ENCODE measurements around the gene SPATA13.

Gene SPATA13

DNA sequence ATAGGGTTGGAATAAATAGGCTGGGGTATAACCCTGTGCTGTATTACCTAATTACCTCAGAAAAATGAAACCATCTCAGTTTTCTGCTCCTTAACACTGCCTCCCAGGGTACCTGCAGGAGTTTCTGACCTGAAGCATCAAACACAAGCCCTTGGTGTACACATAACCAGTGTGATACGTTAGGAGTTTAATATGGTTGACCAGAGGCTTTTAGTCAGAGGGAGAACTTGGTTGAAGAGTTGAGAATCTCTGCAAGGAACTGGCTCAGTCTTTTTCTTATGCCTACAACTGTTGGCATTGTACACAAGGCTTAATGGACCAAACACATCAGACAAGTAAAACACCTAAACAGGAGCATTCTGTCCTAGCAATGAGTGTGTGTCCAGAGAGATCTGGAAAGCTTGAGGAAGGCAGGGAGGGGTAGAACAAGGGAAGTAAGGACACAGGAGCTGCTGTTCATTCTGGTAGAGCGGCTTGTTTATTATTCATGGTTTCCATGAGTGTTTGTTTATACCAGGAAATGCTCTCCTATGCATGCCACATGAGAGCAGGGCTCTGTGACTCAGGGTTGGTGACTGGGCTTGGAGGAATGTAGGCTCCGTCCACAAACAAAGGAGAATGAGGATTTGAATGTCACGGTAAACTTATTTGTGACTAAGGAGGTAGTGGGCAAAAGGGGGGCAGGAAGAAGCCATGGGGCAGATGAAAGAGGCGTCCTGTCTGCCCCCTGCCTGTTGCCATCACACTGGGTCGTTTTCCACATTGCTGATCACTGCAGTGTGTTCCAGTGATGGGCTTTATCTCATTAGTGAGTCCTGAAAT, 11.9 kb upstream of the SPATA13 start:
- 0 out of 2 replicates have a peak overlapping the region, but pooled peaks have one; percentile 27 for H3K9ac ChIP-seq (ENCODE audit: low read depth, low read length)
- H3K36me3 ChIP-seq (ENCODE audit: insufficient read depth, low read length) = no peaks in the 10 kb centered on the region
- H3K9me3 ChIP-seq (ENCODE audit: control insufficient read depth, insufficient read depth, low read length) = no peaks in the 10 kb centered on the region
- H3K4me1 ChIP-seq (ENCODE audit: insufficient read depth, low read length) = peaks cover 50% of the 10 kb centered on the region

DNA sequence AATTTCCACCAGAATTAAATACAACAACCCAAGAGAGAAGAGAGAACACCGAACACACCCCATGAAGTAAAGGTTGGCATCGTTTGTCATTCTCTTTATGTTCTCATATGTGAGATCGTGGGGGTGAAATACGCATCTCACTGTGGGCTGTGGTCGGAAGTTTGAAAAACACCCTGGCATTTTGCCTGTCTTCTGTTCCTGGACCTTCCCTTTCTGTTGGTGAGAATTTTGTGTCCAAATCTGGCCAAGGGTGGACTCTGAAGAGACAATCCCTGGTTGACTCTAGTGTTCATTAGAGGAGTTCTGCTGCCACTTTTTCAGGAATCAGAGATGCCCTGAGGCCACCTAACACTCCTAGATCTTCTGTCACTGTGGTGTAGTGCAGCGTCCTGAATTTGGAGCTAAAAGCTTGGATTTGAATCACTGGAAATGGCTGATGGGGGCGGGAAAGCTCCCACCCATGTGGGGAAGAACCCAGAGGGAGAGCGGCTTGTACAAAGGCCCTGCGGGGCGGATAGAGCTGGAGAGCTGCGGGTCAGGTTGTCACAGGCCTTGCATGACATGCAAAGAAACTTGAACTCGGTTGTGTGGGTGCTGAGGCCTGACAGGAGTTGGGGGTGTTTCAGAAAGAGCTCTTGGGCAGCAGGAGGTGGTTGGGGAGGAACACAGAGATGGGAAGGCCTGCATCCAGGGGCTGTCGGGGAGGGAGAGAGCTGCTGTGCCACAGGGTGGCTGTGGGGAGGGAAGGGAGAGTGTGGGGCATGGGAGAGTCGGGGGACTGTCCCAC, 11.1 kb upstream of the SPATA13 start:
- Histone ChIP-seq H3K4me1 (ENCODE audit: insufficient read depth, low read length) (peaks cover 50% of the 10 kb centered on the region), H3K9me3 (ENCODE audit: control insufficient read depth, insufficient read depth, low read length) (no peaks in the 10 kb centered on the region), H3K9ac (ENCODE audit: low read depth, low read length) (no peak overlapping the region)

DNA sequence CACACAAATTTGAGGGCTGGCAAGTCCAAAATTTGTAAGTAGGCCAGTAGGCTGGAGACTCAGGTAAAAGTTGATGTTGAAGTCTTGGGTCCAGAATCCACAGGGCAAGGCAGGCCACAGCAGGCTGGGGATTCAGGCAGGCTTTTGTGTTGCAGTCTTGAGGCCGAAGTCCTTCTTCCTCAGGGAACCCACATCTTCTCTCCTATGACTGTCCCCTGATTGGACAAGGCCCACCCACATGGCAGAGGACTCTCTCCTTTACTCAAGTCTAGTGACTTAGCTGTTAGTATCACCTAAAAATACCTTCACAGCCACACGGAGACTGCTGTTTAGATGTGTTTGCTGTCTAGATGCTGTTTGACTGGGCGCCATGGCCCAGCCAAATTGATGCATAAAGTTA, 9.9 kb upstream of the SPATA13 start:
- no peak overlapping the region for H3K9ac ChIP-seq (ENCODE audit: low read depth, low read length)
- H3K9me3 ChIP-seq (ENCODE audit: control insufficient read depth, insufficient read depth, low read length) = no peaks in the 10 kb centered on the region
- peaks cover 42% of the 10 kb centered on the region for H3K4me1 ChIP-seq (ENCODE audit: insufficient read depth, low read length)
- H3K36me3 ChIP-seq (ENCODE audit: insufficient read depth, low read length) = no peaks in the 10 kb centered on the region

More for the DNA sequence above, 11.1 kb upstream of the SPATA13 start:
- no peaks in the 10 kb centered on the region for H3K36me3 ChIP-seq (ENCODE audit: insufficient read depth, low read length)

DNA sequence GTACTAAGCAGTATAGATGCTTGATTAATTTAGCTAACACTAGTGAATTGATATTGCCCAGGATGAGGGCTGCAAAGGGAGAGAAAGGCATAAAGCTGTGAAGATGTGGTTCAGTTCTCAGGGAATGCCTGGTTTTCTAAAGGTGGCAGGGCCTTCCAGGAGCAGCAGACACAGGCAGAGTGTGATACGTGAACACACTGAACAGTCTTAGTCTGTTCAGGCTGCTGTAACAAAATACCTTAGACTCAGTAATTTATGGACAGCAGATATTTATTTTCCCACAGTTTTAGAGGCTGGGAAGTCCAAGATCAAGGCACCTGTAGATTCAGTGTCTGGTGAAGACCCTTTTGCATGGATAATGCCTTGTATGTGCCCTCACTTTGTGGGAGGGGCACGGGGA, 8.7 kb upstream of the SPATA13 start:
- Histone ChIP-seq H3K4me1 (ENCODE audit: insufficient read depth, low read length) (peaks cover 32% of the 10 kb centered on the region), H3K9me3 (ENCODE audit: control insufficient read depth, insufficient read depth, low read length) (no peaks in the 10 kb centered on the region), H3K36me3 (ENCODE audit: insufficient read depth, low read length) (no peaks in the 10 kb centered on the region), H3K9ac (ENCODE audit: low read depth, low read length) (no peak overlapping the region)

DNA sequence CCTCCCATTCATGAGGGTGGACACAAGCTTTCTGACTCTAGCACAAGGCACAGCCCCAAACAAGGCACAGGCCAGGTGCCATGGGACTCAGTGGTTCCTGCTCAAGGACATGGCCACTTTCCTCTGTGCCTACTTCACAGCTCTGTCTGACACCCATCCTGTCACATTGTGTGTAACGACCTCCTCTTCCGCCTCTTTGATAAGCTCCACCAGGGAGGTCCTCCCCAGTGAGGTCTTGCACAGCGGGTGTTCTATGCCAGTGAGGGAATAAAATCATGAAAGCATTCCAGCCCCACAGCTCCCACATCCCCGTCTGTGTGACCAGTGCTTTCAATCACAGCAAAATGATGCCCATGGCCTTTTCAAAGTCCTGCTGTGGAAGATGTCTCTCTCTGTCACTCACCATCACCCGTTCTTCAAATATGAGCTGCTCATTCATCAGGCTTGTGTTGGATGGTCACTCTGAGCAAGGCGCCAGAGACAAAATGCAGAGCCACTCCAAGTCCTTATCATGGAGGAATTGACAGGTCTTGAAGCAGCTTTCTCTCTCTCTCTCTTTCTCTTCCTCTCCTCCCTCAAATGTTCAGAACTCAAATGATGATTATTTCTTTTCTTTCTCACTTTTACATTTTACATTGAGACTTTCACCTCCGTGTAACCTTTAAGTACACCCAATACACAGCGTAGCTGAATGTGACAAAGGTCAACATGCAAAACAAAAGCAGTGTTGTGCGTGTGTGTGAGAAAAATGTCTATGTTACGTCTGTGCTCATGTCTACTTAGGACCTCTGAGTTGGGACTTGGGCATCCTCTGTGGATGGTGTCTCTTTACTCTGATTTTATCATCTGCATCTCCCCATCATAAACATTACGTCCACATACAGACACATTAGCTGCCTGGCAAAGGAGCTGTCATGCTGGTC, 8.0 kb upstream of the SPATA13 start:
- H3K9ac ChIP-seq (ENCODE audit: low read depth, low read length) = no peak overlapping the region
- peaks cover 25% of the 10 kb centered on the region for H3K4me1 ChIP-seq (ENCODE audit: insufficient read depth, low read length)
- no peaks in the 10 kb centered on the region for H3K36me3 ChIP-seq (ENCODE audit: insufficient read depth, low read length)
- no peaks in the 10 kb centered on the region for H3K9me3 ChIP-seq (ENCODE audit: control insufficient read depth, insufficient read depth, low read length)

DNA sequence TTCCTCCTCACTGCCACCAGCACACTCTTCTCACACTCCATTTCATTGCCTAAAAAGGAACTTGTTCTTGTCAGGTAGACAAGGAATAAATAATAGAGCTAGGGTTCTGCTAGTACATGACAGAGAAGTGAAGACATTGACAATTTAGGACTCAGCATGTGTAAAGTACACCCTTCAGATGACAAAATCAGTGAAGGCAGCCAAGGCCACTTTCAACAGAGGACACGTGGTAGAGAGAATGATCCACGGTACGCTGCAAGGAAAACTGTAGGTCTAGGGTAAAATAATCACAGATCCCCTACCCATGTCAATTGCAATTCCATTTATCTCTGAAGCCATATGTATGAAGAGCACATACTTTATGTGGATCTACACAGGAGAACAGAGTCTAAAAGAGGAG, 7.2 kb upstream of the SPATA13 start:
- no peaks in the 10 kb centered on the region for H3K9me3 ChIP-seq (ENCODE audit: control insufficient read depth, insufficient read depth, low read length)
- H3K4me1 ChIP-seq (ENCODE audit: insufficient read depth, low read length) = peaks cover 17% of the 10 kb centered on the region
- no peaks in the 10 kb centered on the region for H3K36me3 ChIP-seq (ENCODE audit: insufficient read depth, low read length)
- H3K9ac ChIP-seq (ENCODE audit: low read depth, low read length) = no peak overlapping the region

DNA sequence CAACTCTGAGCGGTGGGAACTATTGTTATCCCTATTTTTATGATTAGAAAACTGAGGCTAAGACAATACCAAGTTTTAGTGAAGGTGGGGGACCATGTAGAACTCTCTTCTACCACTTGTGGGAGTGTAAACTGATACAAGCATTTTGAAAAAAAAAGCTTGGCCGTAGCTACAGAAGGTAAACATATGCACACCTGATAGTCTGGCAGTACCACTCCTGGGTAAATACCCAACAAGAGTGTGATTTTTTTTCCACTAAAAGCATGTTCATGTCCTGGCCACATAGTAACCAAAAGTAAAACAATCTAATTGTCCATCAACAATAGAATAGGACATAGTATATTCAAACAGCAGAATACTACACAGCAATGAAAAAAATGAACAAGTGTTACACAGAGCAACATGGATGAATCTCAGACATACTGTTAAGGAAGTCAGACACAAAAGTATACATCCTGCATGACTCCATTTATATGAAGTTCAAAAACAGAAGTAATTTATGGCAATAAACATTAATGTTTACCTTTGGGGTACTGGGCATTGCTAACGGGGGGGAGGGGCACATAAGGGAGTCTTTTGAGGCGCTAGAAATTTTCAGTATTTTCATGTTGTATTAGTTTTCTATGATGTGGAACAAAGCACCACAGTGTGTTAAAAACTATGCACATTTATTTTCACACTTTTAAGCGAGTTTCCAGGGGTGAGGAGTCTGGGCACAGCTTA, 6.4 kb upstream of the SPATA13 start:
- H3K9me3 ChIP-seq (ENCODE audit: control insufficient read depth, insufficient read depth, low read length) = no peaks in the 10 kb centered on the region
- no peak overlapping the region for H3K9ac ChIP-seq (ENCODE audit: low read depth, low read length)
- no peaks in the 10 kb centered on the region for H3K36me3 ChIP-seq (ENCODE audit: insufficient read depth, low read length)

DNA sequence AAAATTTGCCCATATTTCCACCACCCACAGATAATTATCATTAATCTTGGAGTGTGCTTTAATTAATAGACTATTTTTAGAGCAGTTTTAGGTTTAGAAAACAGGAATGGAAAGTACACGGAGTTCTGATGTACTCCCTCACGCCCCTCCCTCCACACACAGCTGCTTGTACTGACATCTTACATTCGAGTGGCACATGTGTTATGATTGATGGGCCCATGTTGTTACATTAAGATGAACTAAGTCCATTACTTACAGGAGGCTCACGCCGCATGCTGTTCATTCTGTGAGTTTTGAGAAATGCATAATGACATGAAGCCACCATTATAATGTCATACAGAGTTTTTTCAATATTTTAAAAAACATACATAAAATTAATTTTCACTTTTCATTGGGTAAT, 1.2 kb upstream of the SPATA13 start:
- Histone ChIP-seq H3K9ac (ENCODE audit: low read depth, low read length) (no peak overlapping the region), H3K9me3 (ENCODE audit: control insufficient read depth, insufficient read depth, low read length) (no peaks in the 10 kb centered on the region), H3K4me1 (ENCODE audit: insufficient read depth, low read length) (peaks cover 11% of the 10 kb centered on the region), H3K36me3 (ENCODE audit: insufficient read depth, low read length) (no peaks in the 10 kb centered on the region)

More for the DNA sequence above, 6.4 kb upstream of the SPATA13 start:
- H3K4me1 ChIP-seq (ENCODE audit: insufficient read depth, low read length) = peaks cover 10% of the 10 kb centered on the region

DNA sequence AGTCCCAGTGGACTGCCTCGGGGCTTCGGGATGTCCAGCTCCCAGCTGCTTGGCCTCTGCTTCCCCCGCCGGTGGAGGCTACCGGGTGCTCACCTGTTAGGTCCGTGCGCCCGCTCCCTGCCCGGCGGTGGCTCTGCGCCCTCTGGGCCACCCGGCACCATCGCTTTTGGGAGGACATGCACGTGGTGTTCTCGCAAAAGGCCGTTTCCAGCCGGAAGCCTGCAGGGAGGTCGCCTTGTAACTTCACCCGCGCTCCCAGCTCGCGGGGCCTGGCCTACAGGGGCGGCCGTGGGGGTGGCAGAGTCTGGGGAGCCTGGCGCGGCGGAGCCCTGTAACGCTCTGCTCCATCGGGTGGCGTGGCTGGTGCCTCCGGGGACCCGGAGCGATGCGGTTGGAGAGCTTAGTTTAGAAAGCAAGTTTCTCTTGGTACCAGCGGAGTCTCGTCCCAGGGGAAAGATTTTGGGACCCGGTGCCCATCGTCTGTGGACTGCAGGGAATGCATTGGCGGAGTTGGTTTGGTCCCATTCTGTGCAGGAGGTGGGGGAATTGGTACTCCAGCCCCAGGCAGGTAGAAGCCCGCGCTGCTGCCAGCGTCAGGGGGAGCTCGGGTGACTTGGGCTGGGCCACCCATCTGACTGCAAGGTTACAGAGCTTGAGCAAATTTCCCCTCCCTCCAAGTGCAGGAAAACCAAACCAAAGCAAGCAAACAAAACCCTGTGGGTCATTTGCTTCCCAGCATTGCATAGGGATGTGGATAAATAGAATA, 673 bp downstream of the SPATA13 start:
- Histone ChIP-seq H3K36me3 (ENCODE audit: insufficient read depth, low read length) (no peaks in the 10 kb centered on the region; the same call in 1 of the 2 replicates), H3K9me3 (ENCODE audit: control insufficient read depth, insufficient read depth, low read length) (no peaks in the 10 kb centered on the region), H3K9ac (ENCODE audit: low read depth, low read length) (peak overlapping the region; percentile 96), H3K4me1 (ENCODE audit: insufficient read depth, low read length) (peaks cover 13% of the 10 kb centered on the region)

DNA sequence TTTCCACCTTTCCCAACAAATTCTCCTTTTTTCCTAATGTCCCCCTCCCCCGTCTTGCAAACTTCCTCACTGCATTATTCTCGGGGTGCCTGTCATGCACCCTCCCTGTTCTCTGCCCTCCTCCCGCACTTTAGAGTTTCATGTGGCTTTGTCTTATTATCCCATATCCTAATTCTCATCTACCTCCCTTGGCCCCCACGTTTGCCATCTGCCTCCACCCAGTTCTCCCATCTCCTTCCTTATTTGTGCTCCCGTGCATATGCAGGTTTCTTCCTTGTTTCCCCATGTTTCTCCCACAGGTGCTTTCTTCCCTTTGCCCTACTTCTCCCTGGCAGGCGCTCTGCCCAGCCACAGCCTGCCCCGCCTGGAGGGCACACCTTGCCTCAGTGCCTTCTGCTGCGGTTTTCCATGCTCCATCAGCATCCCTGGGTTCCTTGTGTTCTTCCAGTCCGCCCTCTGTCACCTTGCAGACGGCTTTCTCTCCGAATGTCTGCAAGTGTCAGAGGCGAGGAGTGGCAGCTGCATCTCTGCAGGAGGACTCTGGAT, 1.5 kb downstream of the SPATA13 start:
- Histone ChIP-seq H3K9ac (ENCODE audit: low read depth, low read length) (peak overlapping the region; percentile 96; the same call in 1 of the 2 replicates), H3K9me3 (ENCODE audit: control insufficient read depth, insufficient read depth, low read length) (no peaks in the 10 kb centered on the region), H3K4me1 (ENCODE audit: insufficient read depth, low read length) (peaks cover 13% of the 10 kb centered on the region), H3K36me3 (ENCODE audit: insufficient read depth, low read length) (peaks cover 6% of the 10 kb centered on the region)

DNA sequence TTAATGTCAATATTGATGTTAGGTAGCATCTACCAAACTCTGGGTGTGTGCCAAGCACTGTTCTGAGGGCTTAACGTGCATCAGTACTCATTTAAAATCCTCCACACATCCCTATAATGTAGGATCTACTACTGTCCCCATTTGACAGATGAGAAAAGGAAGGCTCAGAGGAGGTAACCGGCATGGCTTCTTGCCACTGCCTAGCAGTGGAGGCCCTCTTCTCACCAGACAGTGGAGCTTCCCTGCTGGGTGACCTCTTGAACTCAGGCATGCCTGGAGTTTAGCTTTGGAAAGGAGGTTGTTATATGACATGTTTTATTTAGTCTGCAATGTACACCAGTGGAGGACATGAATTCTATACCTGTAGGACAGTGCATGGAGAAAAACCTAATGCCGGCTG, 2.1 kb downstream of the SPATA13 start:
- no peaks in the 10 kb centered on the region for H3K9me3 ChIP-seq (ENCODE audit: control insufficient read depth, insufficient read depth, low read length)
- peaks cover 13% of the 10 kb centered on the region for H3K4me1 ChIP-seq (ENCODE audit: insufficient read depth, low read length)
- no peak overlapping the region; the same call in 1 of the 2 replicates for H3K9ac ChIP-seq (ENCODE audit: low read depth, low read length)

DNA sequence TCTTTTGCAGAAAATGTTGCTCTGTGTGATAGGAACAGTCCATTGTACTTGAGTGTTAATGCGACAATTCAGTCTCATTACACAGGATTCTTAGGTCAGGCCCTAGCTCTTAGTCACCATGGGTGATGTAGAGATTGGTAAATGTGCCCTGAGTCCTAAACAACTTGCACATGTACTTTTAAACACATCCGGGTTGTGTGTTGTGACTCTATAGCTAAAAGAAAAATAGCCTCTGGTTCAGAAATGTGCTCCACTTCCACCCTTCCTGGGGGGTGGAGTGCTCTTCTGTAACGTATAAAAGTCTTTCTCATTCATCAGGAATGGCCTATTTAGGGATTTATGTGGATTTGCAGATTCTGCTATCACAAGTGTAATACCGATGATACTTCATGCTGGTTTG, 5.2 kb downstream of the SPATA13 start:
- Histone ChIP-seq H3K9me3 (ENCODE audit: control insufficient read depth, insufficient read depth, low read length) (no peaks in the 10 kb centered on the region), H3K36me3 (ENCODE audit: insufficient read depth, low read length) (peaks cover 9% of the 10 kb centered on the region), H3K4me1 (ENCODE audit: insufficient read depth, low read length) (0 out of 2 replicates have a peak, but pooled peaks cover 15% of the 10 kb centered on the region), H3K9ac (ENCODE audit: low read depth, low read length) (no peak overlapping the region)

More for the DNA sequence above, 2.1 kb downstream of the SPATA13 start:
- H3K36me3 ChIP-seq (ENCODE audit: insufficient read depth, low read length) = peaks cover 9% of the 10 kb centered on the region

DNA sequence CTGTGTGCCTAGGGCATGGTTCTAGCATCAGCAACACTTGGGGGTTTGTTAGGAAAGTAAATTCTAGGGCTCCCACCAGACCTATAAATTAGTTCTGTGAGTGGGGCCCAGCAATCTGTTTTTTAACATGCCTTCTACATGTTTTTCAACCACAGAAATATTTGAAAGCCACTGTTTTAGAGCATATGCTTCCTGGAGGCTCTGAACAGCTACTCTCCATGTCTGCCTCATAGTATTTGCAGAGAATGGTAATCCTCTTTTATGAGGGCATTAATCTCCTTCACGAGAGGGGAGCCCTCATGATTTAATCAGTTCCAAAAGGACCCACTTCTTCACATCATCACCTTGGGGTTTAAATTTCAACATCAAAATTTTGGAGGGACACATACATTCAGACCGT, 6.0 kb downstream of the SPATA13 start:
- Histone ChIP-seq H3K9ac (ENCODE audit: low read depth, low read length) (no peak overlapping the region), H3K4me1 (ENCODE audit: insufficient read depth, low read length) (0 out of 2 replicates have a peak, but pooled peaks cover 15% of the 10 kb centered on the region), H3K36me3 (ENCODE audit: insufficient read depth, low read length) (peaks cover 9% of the 10 kb centered on the region), H3K9me3 (ENCODE audit: control insufficient read depth, insufficient read depth, low read length) (no peaks in the 10 kb centered on the region)
